NOMO-1 (cell line): ENCODE data around the gene RAD51.

ENCODE experiments used
- DNase-seq, 2 experiments: peaks; one replicate each; lab custom pipeline; 2025; ENCODE audit not compliant: unreplicated experiment in 2 of 2; lab: John Stamatoyannopoulos, UW

Gene RAD51

GRCh38 chr15:40721701-40722100 lies 26.7 kb downstream of the RAD51 start:
- DNase-seq: no peak

DNA sequence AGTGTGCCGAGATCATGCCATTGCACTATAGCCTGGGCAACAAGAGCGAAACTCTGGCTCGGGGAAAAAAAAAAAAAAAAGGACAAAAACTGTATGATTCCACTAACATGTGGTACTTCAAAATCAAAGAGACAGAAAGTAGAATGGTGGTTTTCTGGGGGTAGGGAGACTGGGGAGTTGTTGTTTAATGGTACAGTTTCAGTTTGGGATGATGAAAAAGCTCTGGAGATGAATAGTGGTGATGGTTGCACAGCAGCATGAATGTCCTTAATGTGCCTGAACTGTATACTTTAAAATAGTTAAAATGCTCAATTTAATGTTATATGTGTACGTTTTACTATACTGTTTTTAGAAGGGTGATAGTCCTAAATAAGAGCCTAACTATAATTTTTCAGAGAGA lies 27.4 kb downstream of the RAD51 start:
- no peak for DNase-seq

GRCh38 chr15:40722934-40723333 lies 28.0 kb downstream of the RAD51 start:
- DNase-seq: no peak

DNA sequence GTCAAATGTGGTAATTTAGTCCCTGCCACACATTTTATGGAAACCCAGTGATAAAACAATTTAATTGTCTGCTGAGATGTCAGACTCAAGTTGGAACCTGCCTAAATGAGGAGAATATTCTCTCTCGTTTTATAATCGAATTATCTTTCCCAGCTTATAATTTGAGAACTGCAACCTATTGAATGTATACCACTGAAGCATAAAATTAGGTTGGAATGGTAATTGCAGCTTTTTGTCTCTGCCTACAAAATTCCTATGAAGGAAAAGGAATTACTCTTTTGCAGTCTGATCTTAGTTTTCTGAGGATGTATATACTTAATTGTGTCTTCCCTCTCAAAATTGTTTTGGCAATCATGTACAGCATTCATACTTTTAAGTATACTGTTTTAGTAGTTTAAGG lies 28.9 kb downstream of the RAD51 start:
- no peak for DNase-seq

DNA sequence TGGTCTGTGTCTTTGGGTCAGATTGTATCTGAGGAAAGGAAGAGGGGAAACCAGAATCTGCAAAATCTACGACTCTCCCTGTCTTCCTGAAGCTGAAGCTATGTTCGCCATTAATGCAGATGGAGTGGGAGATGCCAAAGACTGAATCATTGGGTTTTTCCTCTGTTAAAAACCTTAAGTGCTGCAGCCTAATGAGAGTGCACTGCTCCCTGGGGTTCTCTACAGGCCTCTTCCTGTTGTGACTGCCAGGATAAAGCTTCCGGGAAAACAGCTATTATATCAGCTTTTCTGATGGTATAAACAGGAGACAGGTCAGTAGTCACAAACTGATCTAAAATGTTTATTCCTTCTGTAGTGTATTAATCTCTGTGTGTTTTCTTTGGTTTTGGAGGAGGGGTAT lies 36.1 kb downstream of the RAD51 start:
- no peak for DNase-seq

DNA sequence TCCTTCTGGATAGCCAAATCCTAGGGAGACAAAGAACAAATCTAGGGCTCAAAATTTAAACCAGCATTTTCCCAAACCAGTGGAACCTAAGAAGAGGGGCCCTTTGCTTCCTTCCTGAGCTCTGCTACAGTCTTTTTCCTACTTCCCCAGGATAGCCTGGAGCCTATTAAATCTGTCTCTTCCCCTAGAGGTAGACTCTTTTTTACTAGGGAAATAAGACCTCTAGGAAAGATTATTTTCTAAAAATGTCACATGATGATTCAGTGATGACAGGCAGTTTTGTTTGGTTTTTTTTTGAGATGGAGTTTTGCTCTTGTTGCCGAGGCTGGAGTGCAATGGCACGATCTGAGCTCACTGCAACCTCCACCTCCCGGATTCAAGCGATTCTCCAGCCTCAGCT lies 41.6 kb downstream of the RAD51 start:
- DNase-seq: no peak

DNA sequence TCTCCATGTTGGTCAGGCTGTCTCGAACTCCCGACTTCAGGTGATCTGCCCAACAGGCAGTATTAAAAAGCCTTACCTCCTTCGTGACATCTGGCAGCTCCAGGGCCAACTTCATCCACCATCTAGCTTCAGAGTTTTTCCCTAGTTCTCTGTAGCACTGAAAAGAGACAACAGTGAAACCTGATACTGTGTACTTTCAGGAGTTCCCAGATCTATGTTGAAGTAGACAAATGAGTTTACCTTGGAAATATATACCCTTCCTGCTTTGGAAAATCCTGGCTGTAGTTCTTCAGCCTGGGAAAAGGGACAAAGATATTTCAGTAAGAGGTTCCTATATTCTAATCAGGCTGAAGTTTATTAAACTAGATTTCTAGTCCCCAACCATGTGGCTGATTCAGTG lies 42.1 kb downstream of the RAD51 start:
- DNase-seq: no peak

DNA sequence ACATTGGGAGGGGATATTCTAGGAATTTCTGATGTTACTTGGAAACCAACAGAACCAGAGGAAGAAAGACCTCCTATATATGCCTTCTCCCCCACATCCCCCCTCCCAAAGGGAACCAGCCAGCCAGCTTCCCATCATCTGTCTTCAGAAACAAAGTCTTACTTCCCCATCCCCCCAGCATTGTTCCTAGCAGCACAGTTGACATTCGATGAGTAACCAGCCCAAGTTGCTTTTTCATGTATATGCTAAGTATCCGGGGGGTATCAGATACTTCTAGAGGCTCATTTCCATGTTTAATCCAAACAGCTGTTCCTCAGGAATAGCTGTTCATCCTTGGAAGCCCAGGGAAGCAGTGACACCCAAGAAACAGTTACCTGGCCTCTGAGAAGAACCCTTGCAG lies 44.1 kb downstream of the RAD51 start:
- no peak for DNase-seq

- no peak for DNase-seq
Measured at GRCh38 chr15:40739854-40740253, 44.9 kb downstream of the RAD51 start.

- DNase-seq: no peak
Measured at GRCh38 chr15:40743485-40743901, 48.5 kb downstream of the RAD51 start.

- DNase-seq: no peak
Measured at GRCh38 chr15:40743921-40744814, 49.2 kb downstream of the RAD51 start.

- no peak for DNase-seq
Measured at GRCh38 chr15:40744815-40745152, 49.8 kb downstream of the RAD51 start.

DNA sequence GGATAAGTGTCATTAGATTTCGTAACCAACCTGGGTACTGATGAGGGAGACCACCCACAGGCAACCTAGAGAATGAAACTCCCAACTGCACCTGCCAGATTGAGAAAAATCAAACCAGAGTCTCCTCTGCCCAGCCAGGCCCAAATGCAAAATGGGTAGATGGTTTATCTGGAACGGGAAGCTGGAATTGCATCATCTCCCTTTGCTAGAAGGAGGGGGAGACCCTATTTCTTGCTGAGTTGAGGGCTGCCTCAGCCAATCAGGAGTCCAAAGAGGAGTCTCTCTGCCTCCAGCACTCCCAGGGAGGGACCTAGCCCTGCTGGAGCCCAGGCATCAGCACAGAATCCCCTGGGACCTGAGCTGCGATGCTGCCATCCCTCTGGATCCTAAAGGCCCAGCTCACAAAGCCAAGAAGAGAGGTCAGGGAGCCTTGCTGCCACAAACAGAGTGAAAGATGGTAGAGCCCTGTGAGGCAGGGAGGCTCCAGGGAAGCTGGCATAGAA lies 52.0 kb downstream of the RAD51 start:
- peak; percentile 13 to 45 for DNase-seq

GRCh38 chr15:40747685-40748631 lies 53.0 kb downstream of the RAD51 start:
- DNase-seq: no peak

DNA sequence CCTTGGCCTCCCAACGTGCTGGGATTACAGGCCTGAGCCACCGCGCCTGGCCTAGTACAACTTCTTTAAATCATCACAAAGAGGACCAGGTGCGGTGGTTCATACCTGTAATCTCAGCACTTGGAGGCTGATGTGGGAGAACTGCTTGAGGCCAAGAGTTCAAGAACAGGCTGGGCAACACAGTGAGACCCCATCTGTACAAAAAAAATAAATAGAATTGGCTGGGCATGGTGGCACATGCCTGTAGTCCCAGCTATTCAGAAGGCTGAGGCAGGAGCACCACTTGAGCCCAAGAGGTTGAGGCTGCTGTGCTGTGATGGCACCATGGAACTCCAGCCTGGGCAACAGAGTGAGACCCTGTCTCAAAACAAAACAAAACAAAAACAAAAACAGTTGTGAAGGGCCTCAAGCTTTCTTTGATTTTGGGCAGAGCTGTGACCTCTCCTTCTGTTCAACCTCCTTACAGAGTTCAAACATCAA lies 54.2 kb downstream of the RAD51 start:
- DNase-seq: no peak

DNA sequence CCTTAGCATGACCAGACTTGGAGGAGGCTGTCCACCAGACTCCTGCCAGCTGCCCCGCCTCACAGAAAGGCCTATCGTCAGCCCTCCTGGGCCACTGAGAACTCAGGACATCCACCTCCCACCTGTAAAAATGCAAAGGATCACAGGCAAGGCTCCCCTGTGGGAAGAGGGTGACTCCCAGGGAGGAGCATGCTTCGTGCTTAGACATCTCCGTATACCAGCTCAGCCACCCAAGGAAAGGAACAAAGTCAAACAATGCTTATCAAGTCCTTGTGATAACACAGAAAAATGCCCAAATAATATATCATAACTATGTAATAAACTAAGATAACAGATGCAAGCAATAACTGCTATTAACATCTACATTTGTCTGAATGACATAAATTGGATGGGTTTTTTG lies 55.9 kb downstream of the RAD51 start:
- DNase-seq: no peak

GRCh38 chr15:40751745-40752144 lies 56.8 kb downstream of the RAD51 start:
- DNase-seq: no peak

DNA sequence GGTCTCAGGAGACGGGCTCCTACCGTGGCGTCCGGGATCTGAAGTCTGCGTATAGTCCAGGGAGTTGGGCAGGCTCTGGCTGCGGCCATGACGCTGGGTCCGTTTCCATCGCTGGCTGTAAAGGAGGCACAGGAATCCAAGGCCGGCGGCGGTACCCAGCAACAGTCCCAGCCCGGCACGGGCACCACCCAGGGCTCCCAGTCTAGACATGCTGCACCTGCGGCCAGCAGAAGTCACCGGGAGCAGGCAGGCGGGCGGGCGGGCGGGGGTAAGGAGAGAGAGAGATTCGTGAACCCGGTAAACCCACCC lies 59.6 kb downstream of the RAD51 start:
- DNase-seq: peak in 1 of 2 experiments; percentile 9

GRCh38 chr15:40754883-40755811 lies 60.2 kb downstream of the RAD51 start, which contains the start of gene RMDN3:
RMDN3 (minus strand) TSS chr15:40755254; CDS start chr15:40754783, 471 bp downstream.
- DNase-seq: peak; percentile 92 to 96

DNA sequence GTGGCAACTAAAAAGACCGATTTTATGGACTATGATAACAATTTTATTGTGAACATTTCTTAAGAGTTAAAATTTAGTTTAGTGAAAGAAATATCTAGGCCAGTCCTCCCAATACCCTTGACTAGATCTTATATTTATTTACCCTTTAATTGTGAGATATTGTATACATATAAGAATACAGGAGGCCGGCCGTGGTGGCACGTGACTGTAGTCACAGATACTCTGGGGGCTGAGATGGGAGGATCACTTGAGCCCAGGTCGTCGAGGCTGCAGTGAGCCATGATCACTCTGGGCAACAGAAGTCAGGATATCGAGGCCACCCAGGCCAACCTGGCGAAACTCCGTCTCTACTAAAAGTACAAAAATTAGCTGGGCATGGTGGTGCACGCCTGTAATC lies 60.8 kb downstream of the RAD51 start:
- peak in 1 of 2 experiments; percentile 17 for DNase-seq
